ENCODE data around the gene SSPN. TPM values are rescaled to one million over a fixed set of nuclear protein-coding genes. Genes with fewer than 3 reads are reported as not detected.

SSPN gene
- total and polyA plus RNA-seq, 9 of the 15 experiments (the other 6 are each of a cell fraction or from before 2014, with no cell fraction given) = 0.40 TPM; not detected in 8

- 15% methylated on average over 7 of the region's 7 CpGs for WGBS (ENCODE audit: insufficient coverage, low coverage, missing lambda C conversion rate)
- Histone ChIP-seq H3K9me3 (replicated peaks; ENCODE audit: control insufficient read depth, insufficient read depth, low read depth, low read length) (no peaks in the 10 kb centered on the region; the same call in 1 of the 2 replicates), H3K27ac (ENCODE audit: extremely low read depth, low read depth, low read length) (no peak overlapping the region), H3K4me3 (no peak overlapping the region), H3K9me1 (ENCODE audit: control insufficient read depth, insufficient read depth, low read length) (no peaks in the 10 kb centered on the region), H4K20me1 (replicated peaks; ENCODE audit: control insufficient read depth, insufficient read depth, low read length) (no peaks in the 10 kb centered on the region), H3K4me2 (ENCODE audit: insufficient read depth, low read length) (no peak overlapping the region), H3K9ac (ENCODE audit: insufficient read depth in 1 of 2, low read depth in 2 of 2, low read length in 2 of 2) (no peak overlapping the region), H3K4me1 (replicated peaks in 1 of 2; ENCODE audit: control insufficient read depth in 2 of 2, insufficient read depth in 2 of 2, low read length in 2 of 2) (no peaks in the 10 kb centered on the region), H3K36me3 (ENCODE audit: control insufficient read depth, insufficient read depth, low read length) (no peaks in the 10 kb centered on the region), H3K27me3 (ENCODE audit: control insufficient read depth in 2 of 2, insufficient read depth in 2 of 2, low read length in 2 of 2) (no peaks in the 10 kb centered on the region), H3K79me2 (ENCODE audit: control insufficient read depth, insufficient read depth, low read length) (no peaks in the 10 kb centered on the region), H2AFZ (ENCODE audit: low read depth, low read length) (no peak overlapping the region)
- CTCF ChIA-PET (ENCODE audit: low intra/inter-chr PET ratio) = no interaction called here
- POLR2A ChIA-PET = no interaction called here
- BruUV-seq (replicated peaks) = no TSS peak
- intact Hi-C loops (cut with micrococcal nuclease) (no loop called here), in situ Hi-C loops (cut with MboI) (no loop called here)
- ATAC-seq (no peak), FAIRE-seq (no peak), DNase-seq (ENCODE audit: extremely low read depth in 1 of 4, low spot score in 3 of 4) (no peak)
- no peak for TF ChIP-seq ZNF316 (IDR thresholded peaks at IDR 0.05)
- no peak for TF ChIP-seq POLR2A (conservative IDR thresholded peaks at IDR 0.05)
- no peak for TF ChIP-seq ZBTB9 (CRISPR knock-in tag; IDR thresholded peaks at IDR 0.05)
- TF ChIP-seq ZZZ3 (IDR thresholded peaks at IDR 0.05) = no peak
- TF ChIP-seq, protein P1, sequence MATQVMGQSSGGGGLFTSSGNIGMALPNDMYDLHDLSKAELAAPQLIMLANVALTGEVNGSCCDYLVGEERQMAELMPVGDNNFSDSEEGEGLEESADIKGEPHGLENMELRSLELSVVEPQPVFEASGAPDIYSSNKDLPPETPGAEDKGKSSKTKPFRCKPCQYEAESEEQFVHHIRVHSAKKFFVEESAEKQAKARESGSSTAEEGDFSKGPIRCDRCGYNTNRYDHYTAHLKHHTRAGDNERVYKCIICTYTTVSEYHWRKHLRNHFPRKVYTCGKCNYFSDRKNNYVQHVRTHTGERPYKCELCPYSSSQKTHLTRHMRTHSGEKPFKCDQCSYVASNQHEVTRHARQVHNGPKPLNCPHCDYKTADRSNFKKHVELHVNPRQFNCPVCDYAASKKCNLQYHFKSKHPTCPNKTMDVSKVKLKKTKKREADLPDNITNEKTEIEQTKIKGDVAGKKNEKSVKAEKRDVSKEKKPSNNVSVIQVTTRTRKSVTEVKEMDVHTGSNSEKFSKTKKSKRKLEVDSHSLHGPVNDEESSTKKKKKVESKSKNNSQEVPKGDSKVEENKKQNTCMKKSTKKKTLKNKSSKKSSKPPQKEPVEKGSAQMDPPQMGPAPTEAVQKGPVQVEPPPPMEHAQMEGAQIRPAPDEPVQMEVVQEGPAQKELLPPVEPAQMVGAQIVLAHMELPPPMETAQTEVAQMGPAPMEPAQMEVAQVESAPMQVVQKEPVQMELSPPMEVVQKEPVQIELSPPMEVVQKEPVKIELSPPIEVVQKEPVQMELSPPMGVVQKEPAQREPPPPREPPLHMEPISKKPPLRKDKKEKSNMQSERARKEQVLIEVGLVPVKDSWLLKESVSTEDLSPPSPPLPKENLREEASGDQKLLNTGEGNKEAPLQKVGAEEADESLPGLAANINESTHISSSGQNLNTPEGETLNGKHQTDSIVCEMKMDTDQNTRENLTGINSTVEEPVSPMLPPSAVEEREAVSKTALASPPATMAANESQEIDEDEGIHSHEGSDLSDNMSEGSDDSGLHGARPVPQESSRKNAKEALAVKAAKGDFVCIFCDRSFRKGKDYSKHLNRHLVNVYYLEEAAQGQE (IDR thresholded peaks at IDR 0.05; ENCODE audit: borderline replicate concordance) = no peak
- TF ChIP-seq, protein P1 (CRISPR knock-in tag; IDR thresholded peaks at IDR 0.05; ENCODE audit: low read depth) = no peak
- peak; percentile 23; the same call in 1 of the 2 replicates for TF ChIP-seq TFAP4 (CRISPR knock-in tag; IDR thresholded peaks at IDR 0.05; ENCODE audit: borderline replicate concordance)
- TF ChIP-seq HMG20B (CRISPR knock-in tag; IDR thresholded peaks at IDR 0.05) = no peak
- TF ChIP-seq FOXA3 (CRISPR knock-in tag; conservative IDR thresholded peaks at IDR 0.05 in 1 of 2, IDR thresholded peaks at IDR 0.05 in 1 of 2) = peak; percentile 80 to 93
- TF ChIP-seq ESRRA (IDR thresholded peaks at IDR 0.05; ENCODE audit: borderline replicate concordance, low read depth) = no peak
- no peak for TF ChIP-seq NFATC3 (IDR thresholded peaks at IDR 0.05)
- TF ChIP-seq TRIM24 (IDR thresholded peaks at IDR 0.05) = 0 out of 4 replicates have a peak, but pooled peaks of 1 of the 2 experiments have one; percentile 10
- no peak for TF ChIP-seq MEF2A (IDR thresholded peaks at IDR 0.05; ENCODE audit: control insufficient read depth, low read depth, low read length)
These were observed 60.7 kb downstream of the SSPN start for GRCh38 chr12:26255893-26256645.

Measured in K562 (cell line).